ENCODE results near the gene FILIP1.

FILIP1 gene

DNA sequence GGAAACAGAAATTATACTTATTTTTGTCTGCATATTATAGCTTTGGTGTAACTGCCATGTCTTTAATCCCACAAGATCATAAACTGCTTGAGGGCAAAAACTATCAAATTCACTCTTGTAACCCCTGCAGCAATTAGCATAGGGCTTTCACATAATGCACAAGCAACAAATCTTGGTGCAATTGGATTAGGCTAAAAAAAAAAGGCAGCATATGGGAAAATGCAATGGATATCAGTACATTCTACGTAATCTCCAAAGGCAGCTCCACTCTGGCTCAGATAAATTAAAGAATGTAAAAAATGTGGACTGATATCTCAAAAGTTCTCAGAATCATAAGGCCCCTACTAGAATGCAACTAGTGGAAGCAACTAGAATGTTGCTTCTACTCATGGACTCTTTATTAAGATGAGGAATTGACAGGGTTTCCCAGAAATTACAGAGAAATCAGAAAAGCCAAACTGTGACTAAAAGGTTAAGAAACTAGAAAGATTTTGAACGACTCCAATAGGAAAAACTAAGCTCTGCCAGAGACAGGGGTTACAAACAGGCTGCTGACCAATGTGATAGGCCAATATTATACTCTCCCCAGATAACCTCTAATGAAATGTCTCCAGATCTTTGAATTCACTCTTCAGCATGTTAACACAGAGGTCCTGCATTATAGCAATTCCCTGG, 55.0 kb downstream of the FILIP1 start:
- ATAC-seq (ENCODE audit: insufficient read depth, low read depth) (no peak), DNase-seq (no peak)
- Histone ChIP-seq H3K9ac (ENCODE audit: low read depth, low read length) (no peak overlapping the region), H3K4me1 (ENCODE audit: insufficient read depth, low read length) (no peaks in the 10 kb centered on the region), H3K9me3 (ENCODE audit: insufficient read depth, low read length, severe bottlenecking) (no peaks in the 10 kb centered on the region), H2AFZ (ENCODE audit: low read depth, low read length) (no peak overlapping the region), H3K79me2 (ENCODE audit: insufficient read depth, low read length) (no peaks in the 10 kb centered on the region), H3K27me3 (ENCODE audit: insufficient read depth, low read length, poor library complexity) (no peaks in the 10 kb centered on the region), H4K20me1 (ENCODE audit: insufficient read depth, low read length) (no peaks in the 10 kb centered on the region), H3K27ac (ENCODE audit: low read length) (no peak overlapping the region), H3K4me3 (ENCODE audit: low read depth in 1 of 2, low read length in 2 of 2) (no peak overlapping the region), H3K4me2 (ENCODE audit: insufficient read depth, low read length) (no peak overlapping the region), H3K36me3 (ENCODE audit: insufficient read depth, low read length) (no peaks in the 10 kb centered on the region)
- TF ChIP-seq EZH2 (IDR thresholded peaks at IDR 0.05; ENCODE audit: borderline replicate concordance, low read depth, low read length, severe bottlenecking): no peak
- TF ChIP-seq, protein P1, sequence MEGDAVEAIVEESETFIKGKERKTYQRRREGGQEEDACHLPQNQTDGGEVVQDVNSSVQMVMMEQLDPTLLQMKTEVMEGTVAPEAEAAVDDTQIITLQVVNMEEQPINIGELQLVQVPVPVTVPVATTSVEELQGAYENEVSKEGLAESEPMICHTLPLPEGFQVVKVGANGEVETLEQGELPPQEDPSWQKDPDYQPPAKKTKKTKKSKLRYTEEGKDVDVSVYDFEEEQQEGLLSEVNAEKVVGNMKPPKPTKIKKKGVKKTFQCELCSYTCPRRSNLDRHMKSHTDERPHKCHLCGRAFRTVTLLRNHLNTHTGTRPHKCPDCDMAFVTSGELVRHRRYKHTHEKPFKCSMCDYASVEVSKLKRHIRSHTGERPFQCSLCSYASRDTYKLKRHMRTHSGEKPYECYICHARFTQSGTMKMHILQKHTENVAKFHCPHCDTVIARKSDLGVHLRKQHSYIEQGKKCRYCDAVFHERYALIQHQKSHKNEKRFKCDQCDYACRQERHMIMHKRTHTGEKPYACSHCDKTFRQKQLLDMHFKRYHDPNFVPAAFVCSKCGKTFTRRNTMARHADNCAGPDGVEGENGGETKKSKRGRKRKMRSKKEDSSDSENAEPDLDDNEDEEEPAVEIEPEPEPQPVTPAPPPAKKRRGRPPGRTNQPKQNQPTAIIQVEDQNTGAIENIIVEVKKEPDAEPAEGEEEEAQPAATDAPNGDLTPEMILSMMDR (IDR thresholded peaks at IDR 0.05; ENCODE audit: borderline replicate concordance, extremely low read depth, low read length, poor library complexity, severe bottlenecking): no peak

DNA sequence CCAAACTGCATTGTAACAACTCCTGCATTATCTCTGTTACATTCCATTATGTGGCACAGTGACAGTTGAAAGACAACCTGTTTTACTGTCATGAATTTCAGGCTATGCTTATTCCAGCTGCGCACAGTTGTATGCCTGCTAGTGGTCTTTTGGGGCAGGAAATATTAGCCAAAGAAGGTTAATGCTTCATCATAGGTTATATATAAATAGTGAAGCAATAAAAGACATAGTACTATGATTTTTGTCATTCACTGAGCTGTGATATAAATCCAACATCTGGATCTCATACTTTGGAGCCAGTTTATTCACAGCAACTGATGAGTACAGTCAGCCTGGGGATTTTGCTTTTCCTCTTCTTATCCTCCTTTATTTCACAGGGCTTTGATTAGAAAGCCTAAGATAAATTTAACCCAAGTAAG, 55.6 kb downstream of the FILIP1 start:
- TF ChIP-seq, protein P1 (IDR thresholded peaks at IDR 0.05; ENCODE audit: borderline replicate concordance, extremely low read depth, low read length, poor library complexity, severe bottlenecking): no peak
- no peak for TF ChIP-seq EZH2 (IDR thresholded peaks at IDR 0.05; ENCODE audit: borderline replicate concordance, low read depth, low read length, severe bottlenecking)
- ATAC-seq (ENCODE audit: insufficient read depth, low read depth): no peak
- Histone ChIP-seq H3K4me1 (ENCODE audit: insufficient read depth, low read length) (no peaks in the 10 kb centered on the region), H3K27ac (ENCODE audit: low read length) (no peak overlapping the region), H3K4me2 (ENCODE audit: insufficient read depth, low read length) (no peak overlapping the region), H3K9me3 (ENCODE audit: insufficient read depth, low read length, severe bottlenecking) (no peaks in the 10 kb centered on the region), H3K27me3 (ENCODE audit: insufficient read depth, low read length, poor library complexity) (no peaks in the 10 kb centered on the region), H3K79me2 (ENCODE audit: insufficient read depth, low read length) (no peaks in the 10 kb centered on the region), H3K36me3 (ENCODE audit: insufficient read depth, low read length) (no peaks in the 10 kb centered on the region), H3K9ac (ENCODE audit: low read depth, low read length) (no peak overlapping the region), H4K20me1 (ENCODE audit: insufficient read depth, low read length) (no peaks in the 10 kb centered on the region), H2AFZ (ENCODE audit: low read depth, low read length) (no peak overlapping the region), H3K4me3 (ENCODE audit: low read depth in 1 of 2, low read length in 2 of 2) (no peak overlapping the region)
- no peak for DNase-seq

DNA sequence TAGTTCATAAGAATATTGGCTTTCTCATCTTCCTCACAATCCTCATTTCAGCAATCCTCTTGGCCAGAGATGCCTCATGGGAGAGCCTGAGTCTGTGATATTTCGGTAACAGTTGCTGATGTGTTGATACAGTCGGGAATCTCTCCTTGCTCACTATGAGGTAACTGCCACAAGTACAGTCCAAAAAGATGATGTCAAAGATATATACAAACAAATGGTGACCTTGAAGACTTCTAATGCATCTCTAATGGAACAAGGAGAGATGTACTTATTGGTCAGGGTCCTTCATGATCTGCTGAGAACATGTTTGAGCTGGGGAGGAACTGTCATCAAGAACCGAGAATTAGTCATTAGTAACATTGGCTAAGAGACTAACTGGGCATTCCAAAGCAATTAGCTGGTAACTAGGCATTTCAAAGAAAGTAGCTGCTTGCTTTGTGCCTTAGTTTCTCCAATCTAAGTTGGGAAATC, 56.1 kb downstream of the FILIP1 start:
- Histone ChIP-seq H3K27ac (ENCODE audit: low read length) (no peak overlapping the region), H3K79me2 (ENCODE audit: insufficient read depth, low read length) (no peaks in the 10 kb centered on the region), H3K4me1 (ENCODE audit: insufficient read depth, low read length) (no peaks in the 10 kb centered on the region), H3K9ac (ENCODE audit: low read depth, low read length) (no peak overlapping the region), H3K4me2 (ENCODE audit: insufficient read depth, low read length) (no peak overlapping the region), H2AFZ (ENCODE audit: low read depth, low read length) (no peak overlapping the region), H4K20me1 (ENCODE audit: insufficient read depth, low read length) (no peaks in the 10 kb centered on the region), H3K36me3 (ENCODE audit: insufficient read depth, low read length) (no peaks in the 10 kb centered on the region), H3K4me3 (ENCODE audit: low read depth in 1 of 2, low read length in 2 of 2) (no peak overlapping the region), H3K9me3 (ENCODE audit: insufficient read depth, low read length, severe bottlenecking) (no peaks in the 10 kb centered on the region), H3K27me3 (ENCODE audit: insufficient read depth, low read length, poor library complexity) (no peaks in the 10 kb centered on the region)
- ATAC-seq (ENCODE audit: insufficient read depth, low read depth) (no peak), DNase-seq (no peak)
- TF ChIP-seq, protein P1 (IDR thresholded peaks at IDR 0.05; ENCODE audit: borderline replicate concordance, extremely low read depth, low read length, poor library complexity, severe bottlenecking): no peak
- no peak for TF ChIP-seq EZH2 (IDR thresholded peaks at IDR 0.05; ENCODE audit: borderline replicate concordance, low read depth, low read length, severe bottlenecking)

All from DND-41 (cell line).